HepG2 (cell line): ENCODE data around the gene SLC44A4. TPM values are rescaled to one million over a fixed set of nuclear protein-coding genes. Genes with fewer than 3 reads are reported as not detected.

Source experiments
- AHR ChIP-seq: IDR thresholded peaks from 2 replicates; pipeline ENCODE4 v1.6.1; 2018; ENCODE audit warnings: missing genetic modification reagents, missing compliant biosample characterization
- FOXA1 ChIP-seq, 2 experiments: fragments of 450-650 bp in 1 of 2; sonication (generic) in 1 of 2; formaldehyde crosslinking in 1 of 2; IDR thresholded peaks; 2 replicates each; pipeline versions ENCODE4 v1.4.0 to v1.6.1; 2016 to 2020; ENCODE audit warnings: missing genetic modification reagents in 1 of 2
- KAT8 ChIP-seq: IDR thresholded peaks from 2 replicates; pipeline ENCODE4 v1.6.1; 2016; ENCODE audit warnings: missing genetic modification reagents, missing compliant biosample characterization
- MAFG ChIP-seq: sonication (generic); formaldehyde crosslinking; IDR thresholded peaks from 2 replicates; pipeline ENCODE4 v1.5.1; 2020; ENCODE audit warnings: mild to moderate bottlenecking, missing genetic modification reagents
- MEIS1 ChIP-seq: sonication (generic); formaldehyde crosslinking; IDR thresholded peaks from 2 replicates; pipeline ENCODE4 v1.9.0; 2021; ENCODE audit warnings: mild to moderate bottlenecking, missing genetic modification reagents, moderate library complexity, borderline replicate concordance
- MXD4 ChIP-seq: IDR thresholded peaks from 2 replicates; pipeline ENCODE4 v1.6.1; 2016; ENCODE audit warnings: mild to moderate bottlenecking, missing biosample characterization, missing genetic modification reagents
- PCBP2 ChIP-seq: fragments of 200-400 bp; formaldehyde crosslinking; optimal IDR thresholded peaks from 2 replicates; pipeline ENCODE3; 2018; ENCODE audit warnings: low read length, low read depth; ENCODE audit not compliant: poor library complexity, severe bottlenecking
- RCOR2 ChIP-seq: IDR thresholded peaks from 2 replicates; pipeline ENCODE4 v1.6.1; 2016; ENCODE audit warnings: missing biosample characterization, missing genetic modification reagents
- SP1 ChIP-seq, 2 experiments: fragments of 450-650 bp in 1 of 2; sonication (generic) in 1 of 2; formaldehyde crosslinking in 1 of 2; IDR thresholded peaks; 2 replicates each; pipeline versions ENCODE4 v1.4.0 to v1.6.1; 2016 to 2020; ENCODE audit warnings: missing genetic modification reagents in 1 of 2
- SRY ChIP-seq: sonication (generic); formaldehyde crosslinking; IDR thresholded peaks from 2 replicates; pipeline ENCODE4 v1.8.0; 2022; ENCODE audit warnings: mild to moderate bottlenecking, missing genetic modification reagents
- TGIF2 ChIP-seq: IDR thresholded peaks from 2 replicates; pipeline ENCODE4 v1.6.1; 2016; ENCODE audit warnings: control low read depth, missing compliant biosample characterization
- YEATS4 ChIP-seq: sonication (generic); formaldehyde crosslinking; IDR thresholded peaks from 2 replicates; pipeline ENCODE4 v1.4.0; 2020; ENCODE audit warnings: missing genetic modification reagents, borderline replicate concordance
- YY1 ChIP-seq: IDR thresholded peaks from 2 replicates; pipeline ENCODE4 v1.6.1; 2011; ENCODE audit warnings: low read length, low read depth, moderate library complexity, mild to moderate bottlenecking; ENCODE audit not compliant: insufficient read depth, insufficient replicate concordance
- ZC3H4 ChIP-seq: sonication (generic); formaldehyde crosslinking; IDR thresholded peaks from 2 replicates; pipeline ENCODE4 v1.4.0; 2020; ENCODE audit warnings: missing genetic modification reagents, borderline replicate concordance
- ZKSCAN5 ChIP-seq: sonication (generic); formaldehyde crosslinking; IDR thresholded peaks from 2 replicates; pipeline ENCODE4 v1.5.1; 2020; ENCODE audit warnings: mild to moderate bottlenecking, missing genetic modification reagents
- ZNF225 ChIP-seq: sonication (generic); formaldehyde crosslinking; IDR thresholded peaks from 2 replicates; pipeline ENCODE4 v1.4.0; 2020; ENCODE audit warnings: mild to moderate bottlenecking, missing genetic modification reagents
- ZNF552 ChIP-seq: sonication (generic); formaldehyde crosslinking; IDR thresholded peaks from 2 replicates; pipeline ENCODE4 v1.9.0; 2022; ENCODE audit warnings: missing genetic modification reagents, mild to moderate bottlenecking, borderline replicate concordance
- ZNF570 ChIP-seq: sonication (generic); formaldehyde crosslinking; IDR thresholded peaks from 2 replicates; pipeline ENCODE4 v1.4.0; 2020; ENCODE audit warnings: mild to moderate bottlenecking, missing genetic modification reagents, borderline replicate concordance
- ZNF616 ChIP-seq: sonication (generic); formaldehyde crosslinking; IDR thresholded peaks from 2 replicates; pipeline ENCODE4 v1.5.0; 2020; ENCODE audit warnings: low read depth, mild to moderate bottlenecking, missing genetic modification reagents
- ZNF891 ChIP-seq: sonication (generic); formaldehyde crosslinking; IDR thresholded peaks from 2 replicates; pipeline ENCODE4 v1.5.0; 2020; ENCODE audit warnings: mild to moderate bottlenecking, missing genetic modification reagents
- polyA plus RNA-seq, 8 experiments: library from polyadenylated mRNA; depleted of rRNA in 3 of 8; stranded (reverse) in 7 of 8; unstranded in 1 of 8; fragments of >200 nt; fragmentation: Illumina TruSeq in 4 of 8; extraction: Trizol in 4 of 8; gene quantifications; 2 replicates each; pipeline versions ENCODE4 v1.2.1 to v1.2.3, GENCODE V29; 2011 to 2016; ENCODE audit warnings: low read depth in 4 of 8, missing spikeins in 1 of 8, mixed read lengths in 1 of 8; ENCODE audit not compliant: insufficient read depth in 1 of 8
- total RNA-seq, 5 experiments: library from RNA; depleted of rRNA; stranded (reverse); fragments of >200 nt; fragmentation: Illumina TruSeq; extraction: Trizol; gene quantifications; 2 replicates each; pipeline ENCODE4 v1.2.3, GENCODE V29; 2016; ENCODE audit warnings: low read depth in 1 of 5
- TF ChIP-seq, protein P1 (sequence below): sonication (generic); formaldehyde crosslinking; conservative IDR thresholded peaks from 2 replicates; pipeline ENCODE4 v1.8.0; 2022; ENCODE audit warnings: mild to moderate bottlenecking, moderate library complexity, missing genetic modification reagents
- TF ChIP-seq, protein P2 (sequence below), 2 experiments: IDR thresholded peaks; 2 replicates each; pipeline ENCODE4 v1.6.1; 2011 to 2012; ENCODE audit warnings: low read length in 2 of 2, borderline replicate concordance in 1 of 2, low read depth in 1 of 2, mild to moderate bottlenecking in 1 of 2, moderate library complexity in 1 of 2
- TF ChIP-seq, protein P3 (sequence below): sonication (generic); formaldehyde crosslinking; conservative IDR thresholded peaks from 2 replicates; pipeline ENCODE4 v1.8.0; 2022; ENCODE audit warnings: low read depth, missing genetic modification reagents

The SLC44A4 gene
- total and polyA plus RNA-seq, 2 of the 13 experiments (the other 11 are each of a cell fraction or from before 2014, with no cell fraction given) = 3.5 to 5.9 TPM

DNA sequence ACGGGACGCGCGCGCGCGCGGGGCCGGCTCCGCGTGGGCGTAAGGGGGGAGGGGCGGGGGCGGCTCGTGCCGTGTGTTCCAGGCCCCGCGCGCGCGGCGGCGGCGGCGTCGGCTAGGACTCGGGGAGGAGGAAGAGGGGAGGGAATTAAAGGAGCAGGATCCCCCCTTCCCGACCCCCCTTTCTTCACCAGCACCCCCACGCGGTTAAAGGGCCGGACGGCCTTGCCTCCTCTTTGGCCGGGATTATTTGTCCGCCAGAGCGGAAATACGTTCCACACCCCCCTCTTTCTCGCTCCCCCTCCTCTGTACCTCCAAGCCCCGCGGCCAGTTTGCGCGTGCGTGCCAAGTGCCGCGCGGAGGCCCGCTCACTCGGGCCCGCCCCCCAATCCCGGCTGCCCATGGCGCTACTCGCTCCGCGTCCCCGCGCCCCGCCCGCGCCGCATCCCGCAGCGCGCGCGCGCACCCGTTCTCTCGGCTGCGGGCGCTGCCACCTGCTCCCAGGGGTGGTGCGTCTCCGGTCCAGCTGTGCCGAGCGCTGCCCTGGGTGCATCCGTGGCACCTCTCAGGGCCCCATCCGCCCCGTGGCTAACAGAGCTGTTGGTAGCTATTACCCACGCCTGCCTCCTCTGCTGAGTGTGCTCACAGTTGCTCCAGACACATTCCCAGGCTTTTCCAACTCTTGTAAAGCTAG lies 23.3 kb upstream of the SLC44A4 start, which contains the start of gene ZBTB12 (continued):
- peak; percentile 76 for TF ChIP-seq YY1
- no peak for TF ChIP-seq ZKSCAN5
- TF ChIP-seq ZC3H4 = no peak
- no peak for TF ChIP-seq ZNF616 (CRISPR knock-in tag)
- TF ChIP-seq MEIS1 (CRISPR knock-in tag) = no peak
- TF ChIP-seq ZNF225 = 0 out of 2 replicates have a peak, but pooled peaks have one; percentile 32
- TF ChIP-seq PCBP2 = no peak
- TF ChIP-seq, protein P1, sequence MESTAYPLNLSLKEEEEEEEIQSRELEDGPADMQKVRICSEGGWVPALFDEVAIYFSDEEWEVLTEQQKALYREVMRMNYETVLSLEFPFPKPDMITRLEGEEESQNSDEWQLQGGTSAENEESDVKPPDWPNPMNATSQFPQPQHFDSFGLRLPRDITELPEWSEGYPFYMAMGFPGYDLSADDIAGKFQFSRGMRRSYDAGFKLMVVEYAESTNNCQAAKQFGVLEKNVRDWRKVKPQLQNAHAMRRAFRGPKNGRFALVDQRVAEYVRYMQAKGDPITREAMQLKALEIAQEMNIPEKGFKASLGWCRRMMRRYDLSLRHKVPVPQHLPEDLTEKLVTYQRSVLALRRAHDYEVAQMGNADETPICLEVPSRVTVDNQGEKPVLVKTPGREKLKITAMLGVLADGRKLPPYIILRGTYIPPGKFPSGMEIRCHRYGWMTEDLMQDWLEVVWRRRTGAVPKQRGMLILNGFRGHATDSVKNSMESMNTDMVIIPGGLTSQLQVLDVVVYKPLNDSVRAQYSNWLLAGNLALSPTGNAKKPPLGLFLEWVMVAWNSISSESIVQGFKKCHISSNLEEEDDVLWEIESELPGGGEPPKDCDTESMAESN = 0 out of 2 replicates have a peak, but pooled peaks have one; percentile 26
- TF ChIP-seq SRY (CRISPR knock-in tag) = peak; percentile 81
- TF ChIP-seq ZNF891 (CRISPR knock-in tag) = no peak
- TF ChIP-seq ZNF552 (CRISPR knock-in tag) = 0 out of 2 replicates have a peak, but pooled peaks have one; percentile 65
- TF ChIP-seq, protein P2, sequence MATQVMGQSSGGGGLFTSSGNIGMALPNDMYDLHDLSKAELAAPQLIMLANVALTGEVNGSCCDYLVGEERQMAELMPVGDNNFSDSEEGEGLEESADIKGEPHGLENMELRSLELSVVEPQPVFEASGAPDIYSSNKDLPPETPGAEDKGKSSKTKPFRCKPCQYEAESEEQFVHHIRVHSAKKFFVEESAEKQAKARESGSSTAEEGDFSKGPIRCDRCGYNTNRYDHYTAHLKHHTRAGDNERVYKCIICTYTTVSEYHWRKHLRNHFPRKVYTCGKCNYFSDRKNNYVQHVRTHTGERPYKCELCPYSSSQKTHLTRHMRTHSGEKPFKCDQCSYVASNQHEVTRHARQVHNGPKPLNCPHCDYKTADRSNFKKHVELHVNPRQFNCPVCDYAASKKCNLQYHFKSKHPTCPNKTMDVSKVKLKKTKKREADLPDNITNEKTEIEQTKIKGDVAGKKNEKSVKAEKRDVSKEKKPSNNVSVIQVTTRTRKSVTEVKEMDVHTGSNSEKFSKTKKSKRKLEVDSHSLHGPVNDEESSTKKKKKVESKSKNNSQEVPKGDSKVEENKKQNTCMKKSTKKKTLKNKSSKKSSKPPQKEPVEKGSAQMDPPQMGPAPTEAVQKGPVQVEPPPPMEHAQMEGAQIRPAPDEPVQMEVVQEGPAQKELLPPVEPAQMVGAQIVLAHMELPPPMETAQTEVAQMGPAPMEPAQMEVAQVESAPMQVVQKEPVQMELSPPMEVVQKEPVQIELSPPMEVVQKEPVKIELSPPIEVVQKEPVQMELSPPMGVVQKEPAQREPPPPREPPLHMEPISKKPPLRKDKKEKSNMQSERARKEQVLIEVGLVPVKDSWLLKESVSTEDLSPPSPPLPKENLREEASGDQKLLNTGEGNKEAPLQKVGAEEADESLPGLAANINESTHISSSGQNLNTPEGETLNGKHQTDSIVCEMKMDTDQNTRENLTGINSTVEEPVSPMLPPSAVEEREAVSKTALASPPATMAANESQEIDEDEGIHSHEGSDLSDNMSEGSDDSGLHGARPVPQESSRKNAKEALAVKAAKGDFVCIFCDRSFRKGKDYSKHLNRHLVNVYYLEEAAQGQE (IDR thresholded peaks at IDR 0.05; ENCODE audit: borderline replicate concordance in 1 of 2, low read depth in 1 of 2, low read length in 2 of 2) = peak in 1 of 2 experiments; percentile 29; a peak in 1 of 4 replicates
- TF ChIP-seq MXD4 (CRISPR knock-in tag) = peak; percentile 51; the same call in 1 of the 2 replicates
- no peak for TF ChIP-seq MAFG (CRISPR knock-in tag)
- no peak for TF ChIP-seq RCOR2 (CRISPR knock-in tag)
- TF ChIP-seq, protein P3, sequence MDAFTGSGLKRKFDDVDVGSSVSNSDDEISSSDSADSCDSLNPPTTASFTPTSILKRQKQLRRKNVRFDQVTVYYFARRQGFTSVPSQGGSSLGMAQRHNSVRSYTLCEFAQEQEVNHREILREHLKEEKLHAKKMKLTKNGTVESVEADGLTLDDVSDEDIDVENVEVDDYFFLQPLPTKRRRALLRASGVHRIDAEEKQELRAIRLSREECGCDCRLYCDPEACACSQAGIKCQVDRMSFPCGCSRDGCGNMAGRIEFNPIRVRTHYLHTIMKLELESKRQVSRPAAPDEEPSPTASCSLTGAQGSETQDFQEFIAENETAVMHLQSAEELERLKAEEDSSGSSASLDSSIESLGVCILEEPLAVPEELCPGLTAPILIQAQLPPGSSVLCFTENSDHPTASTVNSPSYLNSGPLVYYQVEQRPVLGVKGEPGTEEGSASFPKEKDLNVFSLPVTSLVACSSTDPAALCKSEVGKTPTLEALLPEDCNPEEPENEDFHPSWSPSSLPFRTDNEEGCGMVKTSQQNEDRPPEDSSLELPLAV (CRISPR knock-in tag) = no peak
- no peak for TF ChIP-seq KAT8 (CRISPR knock-in tag)
- TF ChIP-seq ZNF570 = no peak
- no peak for TF ChIP-seq SP1 (IDR thresholded peaks at IDR 0.05)
- TF ChIP-seq SP1 (CRISPR knock-in tag; IDR thresholded peaks at IDR 0.05) = no peak; the same call in 1 of the 2 replicates
- no peak for TF ChIP-seq TGIF2 (CRISPR knock-in tag)
- TF ChIP-seq AHR = no peak
- no peak for TF ChIP-seq FOXA1 (IDR thresholded peaks at IDR 0.05)
- peak; percentile 4; the same call in 1 of the 2 replicates for TF ChIP-seq FOXA1 (CRISPR knock-in tag; IDR thresholded peaks at IDR 0.05)
- TF ChIP-seq YEATS4 (CRISPR knock-in tag) = no peak
